K562 (cell line): ENCODE measurements around the gene DBNDD2. TPM values are rescaled to one million over a fixed set of nuclear protein-coding genes. Genes with fewer than 3 reads are reported as not detected.

Source experiments
- ATAC-seq: fragments of 200-7000 bp; cut with Tn5 transposase; 3 replicates; pipeline ENCODE4 v1.9.1; 2020; ENCODE audit warnings: moderate library complexity
- BruUV-seq: library from RNA; stranded (reverse); fragments of 400-500 nt; replicated peaks from 2 replicates; lab custom pipeline; 2021; lab: Mats Ljungman, UMichigan
- CTCF ChIA-PET: fragments of 300-600 bp; formaldehyde crosslinking; extraction: SDS; loops from one replicate; lab custom pipeline; 2021; ENCODE audit warnings: low intra/inter-chr PET ratio; lab: Yijun Ruan, JAX
- POLR2A ChIA-PET: fragments of 300-600, 350-650 bp; sonication (Branson Sonifier 250); formaldehyde crosslinking; extraction: SDS; loops from one replicate; lab custom pipeline; 2021; ENCODE audit warnings: antibody characterized with exemption, inconsistent platforms; lab: Yijun Ruan, JAX
- DNase-seq, 4 experiments: peaks; one replicate each; pipeline versions ENCODE4 v3.0.0 to v3.0.0-alpha.2; 2011 to 2018; ENCODE audit warnings: low spot score in 3 of 4, mixed read lengths in 3 of 4; ENCODE audit errors: extremely low read depth in 1 of 4
- FAIRE-seq: peaks from 2 replicates; lab custom pipeline; 2011; peaks lifted over from hg19 to GRCh38; lab: Jason Lieb, UNC
- H2AFZ ChIP-seq: 2 replicates; pipeline ENCODE4 v1.6.0; 2011; ENCODE audit warnings: low read depth, low read length, control low read depth, inconsistent platforms
- H3K27ac ChIP-seq: fragments of 200-600 bp; 3 replicates; pipeline ENCODE4 v1.8.0; 2011; ENCODE audit warnings: low read depth, mild to moderate bottlenecking, control low read depth, inconsistent platforms, low read length, moderate library complexity, mixed read lengths; ENCODE audit errors: extremely low read depth
- H3K27me3 ChIP-seq, 2 experiments: fragments of 300-600 bp in 1 of 2; 2 replicates in 1 of 2; 3 replicates in 1 of 2; pipeline versions ENCODE4 v1.6.0 to v1.8.0; 2011; ENCODE audit warnings: inconsistent platforms in 2 of 2, low read length in 2 of 2, mild to moderate bottlenecking in 1 of 2, mixed read lengths in 1 of 2, moderate library complexity in 1 of 2; ENCODE audit not compliant: control insufficient read depth in 2 of 2, insufficient read depth in 2 of 2
- H3K36me3 ChIP-seq: fragments of 300-600 bp; 3 replicates; pipeline ENCODE4 v1.8.0; 2011; ENCODE audit warnings: mild to moderate bottlenecking, low read length, inconsistent platforms; ENCODE audit not compliant: control insufficient read depth, insufficient read depth
- H3K4me1 ChIP-seq, 2 experiments: fragments of 200-600 bp in 1 of 2; replicated peaks in 1 of 2; 2 replicates in 1 of 2; 3 replicates in 1 of 2; pipeline versions ENCODE4 v1.5.1 to v1.8.0; 2011; ENCODE audit warnings: inconsistent platforms in 2 of 2, low read length in 2 of 2, mild to moderate bottlenecking in 1 of 2, mixed read lengths in 1 of 2, moderate library complexity in 1 of 2; ENCODE audit not compliant: control insufficient read depth in 2 of 2, insufficient read depth in 2 of 2
- H3K4me2 ChIP-seq: 2 replicates; pipeline ENCODE4 v1.6.1; 2011; ENCODE audit warnings: low read length, control low read depth, inconsistent platforms, mixed read lengths; ENCODE audit not compliant: insufficient read depth
- H3K4me3 ChIP-seq: fragments of 200-600 bp; sonication (generic), shearing (Covaris generic); 2 replicates; pipeline ENCODE4 v1.5.1; 2016; ENCODE audit warnings: control low read depth, inconsistent platforms
- H3K79me2 ChIP-seq: fragments of 200-600 bp; 3 replicates; pipeline ENCODE4 v1.8.0; 2011; ENCODE audit warnings: low read length, inconsistent platforms; ENCODE audit not compliant: control insufficient read depth, insufficient read depth
- H3K9ac ChIP-seq, 2 experiments: 2 replicates each; pipeline versions ENCODE4 v1.6.0 to v1.6.1; 2011; ENCODE audit warnings: low read depth in 2 of 2, low read length in 2 of 2, control low read depth in 1 of 2, inconsistent platforms in 1 of 2, mild to moderate bottlenecking in 1 of 2, mixed read lengths in 1 of 2; ENCODE audit not compliant: insufficient read depth in 1 of 2
- H3K9me1 ChIP-seq: one replicate; pipeline ENCODE4 v1.6.0; 2011; ENCODE audit warnings: inconsistent platforms, mild to moderate bottlenecking, low read length, moderate library complexity; ENCODE audit not compliant: control insufficient read depth, insufficient read depth
- H3K9me3 ChIP-seq: replicated peaks from 2 replicates; pipeline ENCODE4 v1.5.1; 2011; ENCODE audit warnings: low read depth, low read length, inconsistent platforms; ENCODE audit not compliant: control insufficient read depth, insufficient read depth
- H4K20me1 ChIP-seq: replicated peaks from 2 replicates; pipeline ENCODE4 v1.6.1; 2011; ENCODE audit warnings: low read length, inconsistent platforms, mixed read lengths; ENCODE audit not compliant: control insufficient read depth, insufficient read depth
- ESRRB ChIP-seq: fragments of 250-450 bp; sonication (Bioruptor Pico); IDR thresholded peaks from 2 replicates; pipeline ENCODE4 v1.5.0; 2020; ENCODE audit warnings: mild to moderate bottlenecking, moderate library complexity, borderline replicate concordance
- HNRNPL ChIP-seq: fragments of 200-400 bp; formaldehyde crosslinking; IDR thresholded peaks from 2 replicates; pipeline ENCODE4 v1.6.1; 2017; ENCODE audit warnings: low read depth, mild to moderate bottlenecking, low read length
- MAZ ChIP-seq, 2 experiments: fragments of 450-650 bp in 1 of 2; sonication (generic) in 1 of 2; formaldehyde crosslinking; IDR thresholded peaks in 1 of 2; conservative IDR thresholded peaks in 1 of 2; 2 replicates each; pipeline versions ENCODE4 v1.4.0 to v1.5.0; 2020; ENCODE audit warnings: mild to moderate bottlenecking in 1 of 2, missing genetic modification reagents in 1 of 2
- NR2C1 ChIP-seq, 2 experiments: fragments of 450-650 bp; IDR thresholded peaks; 2 replicates each; pipeline ENCODE4 v1.6.1; 2017; ENCODE audit warnings: mild to moderate bottlenecking in 2 of 2, antibody characterized with exemption in 1 of 2, inconsistent platforms in 1 of 2, missing compliant biosample characterization in 1 of 2, missing genetic modification characterization in 1 of 2
- SETDB1 ChIP-seq: IDR thresholded peaks from one replicate; pipeline ENCODE4 v1.6.1; 2012; ENCODE audit warnings: low read length, control low read depth, inconsistent platforms
- SIX5 ChIP-seq, 2 experiments: IDR thresholded peaks; 2 replicates each; pipeline ENCODE4 v1.6.1; 2011; ENCODE audit warnings: low read length in 2 of 2, borderline replicate concordance in 1 of 2, low read depth in 1 of 2, mild to moderate bottlenecking in 1 of 2, moderate library complexity in 1 of 2; ENCODE audit not compliant: insufficient read depth in 1 of 2
- SMARCA5 ChIP-seq: fragments of 450-650 bp; IDR thresholded peaks from 2 replicates; pipeline ENCODE4 v1.6.1; 2016
- SREBF1 ChIP-seq: fragments of 150-350 bp; IDR thresholded peaks from 2 replicates; pipeline ENCODE4 v1.6.1; 2014; ENCODE audit warnings: antibody characterized with exemption, low read depth, low read length, borderline replicate concordance
- TAF7 ChIP-seq: fragments of 450-650 bp; IDR thresholded peaks from 2 replicates; pipeline ENCODE4 v1.6.1; 2016; ENCODE audit warnings: missing genetic modification characterization, missing compliant biosample characterization
- TARDBP ChIP-seq: fragments of 450-650 bp; IDR thresholded peaks from 2 replicates; pipeline ENCODE4 v1.6.1; 2016
- TGIF2 ChIP-seq: sonication (generic); formaldehyde crosslinking; IDR thresholded peaks from 2 replicates; pipeline ENCODE4 v1.8.1; 2022; ENCODE audit warnings: mild to moderate bottlenecking, missing genetic modification reagents, moderate library complexity
- ZNF24 ChIP-seq: fragments of 450-650 bp; IDR thresholded peaks from 2 replicates; pipeline ENCODE4 v1.6.1; 2016
- ZNF311 ChIP-seq: fragments of 250-450 bp; sonication (Bioruptor Pico); IDR thresholded peaks from 2 replicates; pipeline ENCODE4 v1.4.0; 2020; ENCODE audit warnings: mild to moderate bottlenecking, moderate library complexity
- ZNF347 ChIP-seq: fragments of 450-650 bp; formaldehyde crosslinking; IDR thresholded peaks from 2 replicates; pipeline ENCODE4 v1.4.0; 2020; ENCODE audit warnings: low read depth, mild to moderate bottlenecking, moderate library complexity
- ZNF41 ChIP-seq: fragments of 250-450 bp; sonication (Bioruptor Pico); conservative IDR thresholded peaks from 2 replicates; pipeline ENCODE4 v1.4.0; 2020; ENCODE audit warnings: mild to moderate bottlenecking
- WGBS: fragments of 100-300 bp; shearing (Covaris generic); methylation state at CpG from one replicate; pipeline ENCODE4 v1.1.6; 2016; ENCODE audit warnings: low coverage, mixed read lengths; ENCODE audit not compliant: insufficient coverage; ENCODE audit errors: missing lambda C conversion rate; 5-methylcytosine and 5-hydroxymethylcytosine counted together
- in situ Hi-C: fragments of 300-500 bp; cut with MboI; formaldehyde crosslinking; loops from 4 replicates; pipeline ENCODE4 v1.15.0; 2018; ENCODE audit warnings: inconsistent platforms, mixed read lengths
- intact Hi-C: fragments of 100-400 bp; cut with micrococcal nuclease; formaldehyde crosslinking; loops from 2 replicates; pipeline ENCODE4 v1.14.2; 2022
- polyA plus RNA-seq, 8 experiments: library from polyadenylated mRNA; depleted of rRNA in 4 of 8; stranded (reverse) in 5 of 8; unstranded in 3 of 8; fragments of >200 nt; fragmentation: Nextera tagmentation in 2 of 8; fragmentation: Illumina TruSeq in 1 of 8; extraction: Ambion mirVana in 2 of 8; extraction: Trizol in 1 of 8; gene quantifications; 2 replicates each; pipeline versions ENCODE4 v1.2.1 to v1.2.3, GENCODE V29; 2011 to 2014; ENCODE audit warnings: inconsistent platforms in 1 of 8, missing spikeins in 1 of 8
- total RNA-seq, 7 experiments: library from RNA; depleted of rRNA in 6 of 7; stranded (reverse); fragments of >200 nt in 6 of 7; fragmentation: Illumina TruSeq in 2 of 7; extraction: Trizol in 2 of 7; gene quantifications; 2 replicates each; pipeline versions ENCODE4 v1.2.1 to v1.2.3, GENCODE V29; 2011 to 2021; ENCODE audit warnings: low replicate concordance in 1 of 7
- TF ChIP-seq, protein P1 (sequence below): fragments of 200-800 bp; sonication (Bioruptor generic); IDR thresholded peaks from 2 replicates; pipeline ENCODE4 v1.6.1; 2017; ENCODE audit warnings: missing genetic modification characterization, missing compliant biosample characterization
- TF ChIP-seq, protein P2 (sequence below): fragments of 450-650 bp; IDR thresholded peaks from 2 replicates; pipeline ENCODE4 v1.6.1; 2017; ENCODE audit warnings: mild to moderate bottlenecking, moderate library complexity

DBNDD2 gene
- total and polyA plus RNA-seq, 9 of the 15 experiments (the other 6 are each of a cell fraction or from before 2014, with no cell fraction given) = 12.8 to 64.0 (median 35.8) TPM

DNA sequence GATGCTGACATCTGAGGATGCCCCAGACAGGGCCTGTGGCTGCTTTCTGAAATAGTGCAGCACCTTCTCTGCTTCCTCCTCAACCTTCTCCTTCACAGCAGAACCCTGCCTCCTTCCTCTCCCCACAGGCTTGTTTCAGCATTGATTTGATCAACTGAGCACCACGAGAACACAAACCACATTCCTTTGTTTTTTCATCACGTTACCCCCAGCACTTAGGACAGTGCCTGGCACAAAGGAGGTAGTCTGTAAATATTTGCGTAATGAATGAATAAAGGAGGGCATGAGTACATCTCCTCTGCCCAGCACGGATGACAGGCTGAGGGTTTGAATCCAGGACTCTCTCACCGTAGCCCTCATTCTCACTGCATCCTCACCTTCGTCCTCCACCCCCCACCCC lies 40.2 kb downstream of the DBNDD2 start:
- Histone ChIP-seq H2AFZ (no peak overlapping the region), H4K20me1 (no peaks in the 10 kb centered on the region), H3K36me3 (no peaks in the 10 kb centered on the region), H3K4me1 (no peaks in the 10 kb centered on the region), H3K9me1 (no peaks in the 10 kb centered on the region), H3K4me3 (no peak overlapping the region), H3K9me3 (no peaks in the 10 kb centered on the region), H3K9ac (no peak overlapping the region), H3K4me2 (no peak overlapping the region), H3K27me3 (peaks cover 4 to 21% of the 10 kb centered on the region in 2 experiments; a peak in 4 of 5 replicates), H3K79me2 (no peaks in the 10 kb centered on the region), H3K27ac (no peak overlapping the region)
- FAIRE-seq (no peak), ATAC-seq (no peak), DNase-seq (no peak)
- 0% methylated on average over 5 of the region's 6 CpGs for WGBS
- ChIA-PET CTCF (interaction anchor here (0.6 to 1.2 kb wide), 3 partner anchors 125 to 155 kb away, joined by 3 to 8 read pairs (median 8); no protein-coding TSS in a partner anchor), POLR2A (no interaction called here)
- no TSS peak for BruUV-seq
- intact Hi-C loops (no loop called here), in situ Hi-C loops (no loop called here)
- TF ChIP-seq SREBF1 (no peak), ESRRB (CRISPR knock-in tag) (no peak), TARDBP (no peak), SIX5 (IDR thresholded peaks at IDR 0.05; ENCODE audit: borderline replicate concordance in 1 of 2, insufficient read depth in 1 of 2, low read depth in 1 of 2, low read length in 2 of 2) (no peak), SMARCA5 (no peak), ZNF41 (CRISPR knock-in tag) (no peak), ZNF24 (no peak), ZNF347 (CRISPR knock-in tag) (no peak), TGIF2 (CRISPR knock-in tag) (no peak), MAZ (CRISPR knock-in tag; conservative IDR thresholded peaks at IDR 0.05 in 1 of 2, IDR thresholded peaks at IDR 0.05 in 1 of 2) (no peak), NR2C1 (IDR thresholded peaks at IDR 0.05) (no peak), NR2C1 (tag; IDR thresholded peaks at IDR 0.05) (no peak), SETDB1 (no peak), ZNF311 (CRISPR knock-in tag) (no peak), TAF7 (no peak), HNRNPL (no peak)
- TF ChIP-seq, protein P1, sequence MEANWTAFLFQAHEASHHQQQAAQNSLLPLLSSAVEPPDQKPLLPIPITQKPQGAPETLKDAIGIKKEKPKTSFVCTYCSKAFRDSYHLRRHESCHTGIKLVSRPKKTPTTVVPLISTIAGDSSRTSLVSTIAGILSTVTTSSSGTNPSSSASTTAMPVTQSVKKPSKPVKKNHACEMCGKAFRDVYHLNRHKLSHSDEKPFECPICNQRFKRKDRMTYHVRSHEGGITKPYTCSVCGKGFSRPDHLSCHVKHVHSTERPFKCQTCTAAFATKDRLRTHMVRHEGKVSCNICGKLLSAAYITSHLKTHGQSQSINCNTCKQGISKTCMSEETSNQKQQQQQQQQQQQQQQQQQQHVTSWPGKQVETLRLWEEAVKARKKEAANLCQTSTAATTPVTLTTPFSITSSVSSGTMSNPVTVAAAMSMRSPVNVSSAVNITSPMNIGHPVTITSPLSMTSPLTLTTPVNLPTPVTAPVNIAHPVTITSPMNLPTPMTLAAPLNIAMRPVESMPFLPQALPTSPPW (CRISPR knock-in tag) = no peak
- TF ChIP-seq, protein P2, sequence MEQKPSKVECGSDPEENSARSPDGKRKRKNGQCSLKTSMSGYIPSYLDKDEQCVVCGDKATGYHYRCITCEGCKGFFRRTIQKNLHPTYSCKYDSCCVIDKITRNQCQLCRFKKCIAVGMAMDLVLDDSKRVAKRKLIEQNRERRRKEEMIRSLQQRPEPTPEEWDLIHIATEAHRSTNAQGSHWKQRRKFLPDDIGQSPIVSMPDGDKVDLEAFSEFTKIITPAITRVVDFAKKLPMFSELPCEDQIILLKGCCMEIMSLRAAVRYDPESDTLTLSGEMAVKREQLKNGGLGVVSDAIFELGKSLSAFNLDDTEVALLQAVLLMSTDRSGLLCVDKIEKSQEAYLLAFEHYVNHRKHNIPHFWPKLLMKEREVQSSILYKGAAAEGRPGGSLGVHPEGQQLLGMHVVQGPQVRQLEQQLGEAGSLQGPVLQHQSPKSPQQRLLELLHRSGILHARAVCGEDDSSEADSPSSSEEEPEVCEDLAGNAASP = no peak
